ENCODE data around the gene AGPAT1. TPM values are rescaled to one million over a fixed set of nuclear protein-coding genes. Genes with fewer than 3 reads are reported as not detected.
"Not testable (repeated sequence)": the region's sequence is repeated elsewhere in the genome, so short reads cannot be mapped to it uniquely, and the experiment has no call there.

Gene AGPAT1
- total RNA-seq, 1 donor from 2014 or later = 60.7 TPM

DNA sequence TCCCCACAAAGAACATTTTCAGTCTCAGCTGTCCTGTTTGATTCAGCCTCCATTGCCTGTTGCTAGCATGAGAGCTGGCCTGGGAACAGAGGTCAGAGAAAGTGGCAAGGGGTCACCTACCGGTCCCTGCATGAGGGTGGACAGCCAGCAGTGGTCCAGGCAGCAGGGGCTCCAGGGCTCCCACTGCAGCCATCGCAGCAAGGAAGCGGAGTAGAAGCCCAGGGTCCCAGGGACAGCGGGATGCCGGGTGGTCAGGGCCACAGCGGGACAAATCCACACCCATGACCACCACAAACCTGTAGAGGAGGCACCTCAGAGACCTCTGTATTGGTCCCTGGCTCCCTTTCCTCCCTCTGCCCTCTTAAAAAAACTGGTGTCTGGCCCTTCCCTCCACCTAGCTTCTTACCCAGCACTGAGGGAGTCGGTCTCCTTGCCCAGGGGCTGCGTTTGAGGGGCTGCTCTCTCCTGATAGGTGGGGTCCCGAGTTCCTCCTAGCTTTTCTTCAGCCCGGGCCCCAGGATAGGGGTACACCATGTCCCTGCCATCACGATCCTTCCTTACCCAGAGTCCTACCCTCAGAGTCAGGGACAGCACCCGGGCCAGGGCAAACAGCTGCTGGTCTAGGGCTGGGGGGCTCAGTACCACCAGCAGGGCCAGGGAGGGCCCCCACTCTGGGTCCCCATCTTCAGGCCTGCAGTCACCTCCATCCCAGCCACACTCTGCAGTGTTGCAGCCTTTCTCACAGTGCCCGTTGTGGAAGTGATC lies 25.0 kb upstream of the AGPAT1 start:
- DNase-seq (ENCODE audit: extremely low read depth, low read depth, low spot score) = no peak

DNA sequence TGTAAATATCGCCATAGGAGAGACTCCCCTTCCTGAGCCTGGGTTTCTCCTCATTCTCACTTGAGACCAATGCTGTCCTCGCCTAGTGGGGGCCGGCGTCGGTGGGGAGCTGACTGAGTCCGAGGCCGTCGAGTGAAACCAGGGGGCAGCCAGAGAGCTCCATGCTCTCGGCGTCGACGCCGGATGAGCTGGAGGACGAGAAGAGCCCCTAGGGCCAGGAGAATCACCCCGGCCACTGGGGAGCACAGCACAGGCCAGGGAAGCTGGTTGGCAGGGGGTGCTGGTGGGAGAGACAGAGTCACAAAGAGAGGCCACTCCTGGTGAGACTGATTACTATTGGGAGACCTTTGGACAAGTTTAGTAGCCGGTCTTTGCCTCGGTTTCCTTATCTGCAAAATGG lies 23.0 kb upstream of the AGPAT1 start:
- DNase-seq (ENCODE audit: extremely low read depth, low read depth, low spot score) = no peak

DNA sequence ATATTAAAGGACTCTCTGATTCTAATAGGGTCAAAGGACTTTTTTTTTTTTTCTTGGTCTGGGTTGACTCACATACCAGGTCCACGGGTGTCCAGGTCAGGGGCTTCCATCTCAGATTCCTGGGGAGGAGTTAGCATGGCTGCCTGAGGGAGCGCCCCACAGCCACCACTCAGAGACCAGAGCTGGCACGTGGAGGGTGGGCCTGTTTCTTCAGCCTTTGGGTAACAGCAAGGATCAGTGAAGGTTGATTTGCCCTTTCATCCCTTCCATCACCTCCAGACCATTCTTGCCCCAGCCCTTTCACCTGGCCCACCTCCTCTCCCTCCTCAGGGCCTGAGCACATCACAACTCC lies 22.4 kb upstream of the AGPAT1 start:
- DNase-seq (ENCODE audit: extremely low read depth, low read depth, low spot score) = no peak

DNA sequence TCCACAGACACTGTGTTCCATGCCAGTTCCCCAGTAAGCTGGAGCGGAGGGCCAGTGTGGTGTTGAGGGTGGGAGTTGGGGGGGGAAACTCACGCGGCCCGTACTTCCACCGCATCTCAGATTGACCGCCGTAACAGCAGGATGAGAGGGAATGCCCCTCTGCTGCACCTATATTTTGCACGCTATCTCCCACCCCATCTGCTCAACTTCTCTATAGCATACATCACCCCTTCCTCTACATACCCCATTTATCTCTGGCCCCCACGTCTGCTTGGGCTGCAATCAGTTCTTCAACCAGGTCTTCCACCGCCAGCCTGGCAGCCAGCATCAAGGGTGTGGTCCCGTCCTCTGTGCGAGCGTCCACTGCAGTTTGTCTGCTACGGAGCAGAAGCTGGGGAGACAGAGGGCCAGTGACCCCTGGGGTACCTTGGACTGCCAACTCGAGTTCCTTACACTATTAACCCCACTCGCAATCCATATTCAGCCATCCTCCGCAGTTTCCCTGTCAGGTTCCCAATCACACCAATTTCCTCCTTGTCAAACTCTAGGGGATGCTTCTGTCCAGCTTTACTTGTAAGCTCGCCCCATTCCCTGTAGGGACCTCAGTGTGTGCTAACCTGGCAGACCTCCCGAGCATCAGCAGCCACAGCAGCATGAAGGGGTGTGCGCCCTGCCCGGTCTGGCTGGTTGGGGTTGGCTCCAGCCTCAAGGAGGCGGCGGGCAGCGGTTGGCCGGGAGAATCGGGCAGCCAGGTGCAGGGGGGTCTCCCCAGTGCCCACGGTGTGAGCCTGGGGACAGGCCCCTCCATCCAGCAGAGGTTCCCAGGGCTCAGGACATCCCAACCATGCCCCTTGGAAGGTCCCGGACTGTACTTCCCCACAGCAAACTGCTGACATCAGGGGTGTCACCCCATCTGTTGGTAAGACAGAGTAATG lies 21.1 kb upstream of the AGPAT1 start:
- no peak for DNase-seq (ENCODE audit: extremely low read depth, low read depth, low spot score)

DNA sequence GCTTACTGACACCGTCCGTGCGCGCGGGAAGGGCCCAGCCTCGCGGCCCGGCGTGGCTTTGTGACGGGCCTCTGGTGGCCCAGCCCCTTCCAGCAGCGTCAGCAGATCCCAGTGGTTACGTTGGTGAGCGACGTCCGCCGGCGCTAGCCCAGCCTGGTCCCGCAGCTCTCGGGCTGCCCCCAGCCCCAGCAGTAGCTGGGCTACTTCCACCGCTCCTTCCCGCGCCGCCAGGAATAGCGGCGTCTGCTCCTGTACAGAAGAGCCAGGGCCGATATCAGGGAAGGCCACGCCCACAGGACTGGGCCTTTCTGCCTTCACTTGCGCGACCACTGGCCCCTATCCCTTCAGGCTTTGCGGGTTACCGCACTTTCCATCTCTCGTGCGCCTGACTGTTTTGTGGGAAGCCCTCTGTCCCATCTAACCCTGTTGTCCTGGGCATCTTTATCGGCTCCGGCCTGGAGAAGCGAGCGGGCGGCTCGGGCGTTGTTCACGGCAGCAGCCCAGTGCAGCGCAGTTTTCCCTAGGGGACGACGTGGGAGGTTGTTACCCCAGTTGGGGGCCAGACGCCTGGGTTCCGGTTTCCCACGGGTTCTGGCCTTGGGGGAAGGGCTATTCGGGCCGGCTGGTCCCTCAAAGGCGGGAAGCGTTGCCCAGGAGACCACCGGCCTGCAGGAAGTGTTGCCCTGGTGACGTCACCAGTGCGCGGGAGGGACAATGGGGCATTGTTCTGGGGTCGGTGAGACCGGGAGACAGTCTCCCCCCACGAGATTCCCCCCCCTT lies 20.2 kb upstream of the AGPAT1 start:
- DNase-seq (ENCODE audit: extremely low read depth, low read depth, low spot score) = peak; percentile 82

DNA sequence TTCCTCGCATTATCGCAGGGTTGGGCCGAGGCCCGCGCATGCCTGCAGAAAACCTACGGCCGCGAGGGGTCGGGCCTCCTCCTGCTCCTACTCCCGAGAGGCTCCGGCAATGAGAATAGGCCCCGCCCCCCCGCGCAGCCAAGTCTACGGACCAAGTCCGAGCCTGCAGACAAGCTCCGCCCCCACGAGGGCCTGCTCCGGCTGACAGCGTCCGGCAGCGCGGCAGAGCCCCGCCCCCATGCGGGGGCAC lies 19.7 kb upstream of the AGPAT1 start:
- peak; percentile 88 for DNase-seq (ENCODE audit: extremely low read depth, low read depth, low spot score)

DNA sequence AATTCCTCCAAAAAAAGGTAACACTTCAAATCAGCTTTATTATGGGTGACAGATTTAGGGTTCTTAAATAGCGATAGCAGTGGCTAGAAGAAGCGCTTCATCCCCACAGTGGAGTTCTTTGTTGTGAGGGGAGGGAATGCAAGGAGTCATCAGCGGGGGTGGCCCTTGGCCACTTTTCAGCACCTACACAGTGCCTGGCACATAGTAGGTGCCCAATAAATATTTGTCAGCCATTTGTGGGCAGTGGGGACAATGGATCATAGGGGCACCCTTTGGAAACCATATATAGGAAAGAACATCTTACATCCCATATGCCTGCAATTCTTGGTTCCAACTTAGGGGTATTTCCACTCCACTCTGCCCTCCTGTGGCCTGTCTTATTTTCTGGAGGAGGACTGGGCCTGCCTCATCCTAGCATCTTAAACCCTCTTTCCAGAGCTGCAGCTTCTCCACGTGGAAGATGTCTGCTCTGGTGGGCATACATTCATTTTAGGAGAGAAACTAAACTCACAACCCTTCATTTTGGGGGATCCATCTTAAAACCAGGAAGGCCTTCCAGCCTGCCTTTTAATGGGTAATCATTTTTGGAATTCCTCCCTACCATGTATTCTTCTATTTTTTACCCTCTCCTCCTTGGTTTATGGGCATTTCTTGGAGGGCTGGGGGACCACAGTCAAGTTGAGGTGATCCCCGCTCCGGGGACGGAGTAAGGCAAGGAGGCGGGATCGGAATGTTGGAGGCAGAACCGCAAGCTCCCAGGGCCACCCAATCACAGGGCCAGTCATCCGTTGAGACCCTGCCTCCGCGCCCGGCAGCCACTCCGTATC lies 19.2 kb upstream of the AGPAT1 start:
- no peak for DNase-seq (ENCODE audit: extremely low read depth, low read depth, low spot score)

DNA sequence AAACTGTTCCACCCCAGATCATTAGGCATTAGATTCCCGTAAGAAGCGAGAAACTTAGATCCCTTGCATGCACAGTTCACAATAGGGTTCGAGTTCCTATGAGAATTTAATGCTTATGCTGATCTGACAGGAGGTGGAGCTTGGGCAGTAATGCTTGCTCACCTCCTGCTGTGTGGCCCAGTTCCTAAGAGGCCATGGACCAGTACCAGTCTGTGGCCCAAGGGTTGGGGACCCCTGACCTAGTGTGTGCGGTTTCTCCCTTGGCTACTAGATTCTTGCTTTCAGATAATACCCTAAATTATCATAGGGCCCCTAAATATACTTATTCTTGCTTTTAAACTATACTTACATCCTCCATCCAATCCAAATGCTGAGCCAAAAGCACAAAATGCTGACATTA lies 18.5 kb upstream of the AGPAT1 start:
- no peak for DNase-seq (ENCODE audit: extremely low read depth, low read depth, low spot score)

DNA sequence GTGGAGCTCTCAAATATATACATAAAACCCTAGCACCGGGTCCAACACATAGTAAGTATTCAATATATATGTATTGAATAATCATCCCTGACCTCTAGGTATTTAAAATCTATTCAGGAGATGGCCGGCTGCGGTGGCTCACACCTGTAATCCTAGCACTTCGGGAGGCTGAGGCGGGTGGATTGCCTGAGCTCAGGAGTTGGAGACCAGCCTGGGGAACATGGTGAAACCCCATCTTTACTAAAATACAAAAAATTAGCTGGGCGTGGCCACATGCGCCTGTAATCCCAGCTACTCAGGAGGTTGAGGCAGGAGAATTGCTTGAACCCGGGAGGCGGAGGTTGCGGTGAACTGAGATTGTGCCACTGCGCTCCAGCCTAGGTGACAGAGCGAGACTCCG lies 17.2 kb upstream of the AGPAT1 start:
- DNase-seq (ENCODE audit: extremely low read depth, low read depth, low spot score) = not testable (repeated sequence)

DNA sequence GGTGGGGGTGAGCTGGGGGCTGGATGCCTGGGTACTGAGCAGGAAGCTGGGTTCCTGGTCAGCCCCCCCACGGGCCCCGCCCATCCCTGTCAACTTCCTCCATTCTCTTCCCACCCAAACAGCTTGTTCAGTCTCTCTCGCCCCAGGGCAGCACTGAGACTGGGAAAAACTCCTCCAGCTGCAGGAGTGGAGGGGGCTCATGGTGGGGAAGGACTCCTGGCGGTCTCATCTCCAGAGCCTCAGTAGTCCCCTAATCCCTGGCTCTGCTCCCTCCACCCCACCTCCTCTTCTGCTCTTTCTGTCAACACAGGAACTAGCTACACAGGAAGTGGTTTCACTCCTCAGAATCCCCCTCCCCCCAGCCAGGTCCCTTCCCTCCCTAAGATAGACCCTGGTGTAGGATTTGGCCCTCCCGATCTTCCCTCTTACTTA lies 16.7 kb upstream of the AGPAT1 start, which contains the start of gene GPSM3:
Gene GPSM3 (minus strand): TSS at position 36 of the 432 bp plus-strand sequence. CDS start 130 bp downstream, outside the sequence.
- DNase-seq (ENCODE audit: extremely low read depth, low read depth, low spot score) = no peak

DNA sequence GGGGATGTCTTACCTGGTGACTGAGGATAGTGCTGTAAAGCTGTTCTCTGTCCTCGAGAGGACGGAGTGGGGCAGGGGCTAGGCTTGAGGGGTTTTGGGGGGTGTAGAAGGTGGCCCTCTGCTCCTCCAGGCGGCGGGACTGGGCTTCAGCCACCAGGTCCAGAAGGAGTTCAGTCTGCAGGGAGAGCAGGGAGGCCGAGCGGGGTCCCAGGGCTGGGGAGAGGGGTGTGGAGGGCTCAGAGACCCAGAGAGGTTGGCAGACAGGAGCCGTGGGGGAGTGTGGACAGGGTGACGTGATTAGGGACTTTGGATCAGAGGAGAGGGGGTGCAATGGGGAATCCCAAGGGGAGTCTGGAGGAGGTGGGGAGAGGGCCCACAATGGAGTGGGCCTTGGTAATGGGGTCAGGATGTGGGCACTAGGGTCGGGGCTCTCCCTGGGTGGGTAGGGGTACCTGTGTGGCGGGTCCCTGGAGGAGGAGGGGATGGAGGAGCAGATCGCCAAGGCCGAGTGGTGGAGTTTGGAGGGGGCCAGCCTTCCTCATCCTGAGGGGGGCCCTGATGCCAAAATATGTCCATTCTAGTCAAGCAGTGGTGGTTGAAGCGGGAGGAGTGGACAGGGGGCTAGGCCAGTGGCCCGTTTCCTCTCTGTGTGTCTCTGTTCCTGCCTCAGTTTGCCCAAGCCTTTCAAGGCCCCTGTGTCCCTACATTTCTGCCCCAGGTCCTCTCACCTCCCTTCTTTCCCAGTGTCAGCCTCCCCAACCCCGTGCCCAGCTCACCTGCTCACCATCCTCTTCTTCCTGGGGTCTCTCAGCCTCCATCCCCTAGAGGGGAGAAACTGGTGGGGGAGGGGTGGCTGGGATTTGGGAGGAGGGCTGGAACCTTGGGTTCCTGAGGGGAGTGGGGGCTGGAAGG lies 16.1 kb upstream of the AGPAT1 start:
- no peak for DNase-seq (ENCODE audit: extremely low read depth, low read depth, low spot score)

DNA sequence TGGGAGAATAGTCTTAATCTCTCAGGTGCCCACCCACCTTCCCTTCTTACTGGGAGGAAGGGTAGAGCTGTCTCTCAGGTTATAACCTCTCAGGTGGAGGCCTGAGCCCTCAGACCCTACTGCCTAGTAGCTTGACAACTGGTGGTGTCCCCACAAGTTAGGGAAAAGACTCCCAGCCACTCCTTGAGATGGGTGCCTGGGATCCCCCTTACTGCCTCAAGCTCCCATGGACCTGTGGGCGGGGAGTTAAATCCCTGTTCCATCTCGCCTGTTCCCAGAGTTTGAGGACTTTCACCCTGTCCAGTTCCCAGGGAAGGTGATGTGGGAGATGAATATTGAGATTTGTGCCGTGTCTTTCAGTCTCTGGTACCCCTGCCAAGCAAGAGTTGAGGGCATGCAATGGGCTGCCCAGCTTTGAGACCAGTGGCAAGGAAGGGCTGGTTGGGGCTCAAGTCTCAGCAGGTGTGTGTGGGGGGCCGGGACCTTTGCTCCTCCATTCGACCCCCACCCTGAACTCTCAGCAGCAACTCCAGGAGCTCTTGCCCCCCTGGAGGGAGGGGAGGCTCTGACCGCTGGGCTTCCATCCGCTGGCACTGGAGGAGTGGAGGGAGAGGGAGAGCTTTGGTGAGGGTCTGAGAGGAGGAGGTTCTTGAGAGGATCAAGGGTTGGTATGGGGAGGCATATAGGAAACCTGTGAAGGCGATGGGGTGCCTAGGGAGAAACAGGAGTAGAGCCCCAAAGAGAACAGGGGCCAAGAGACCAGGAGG lies 15.2 kb upstream of the AGPAT1 start:
- DNase-seq (ENCODE audit: extremely low read depth, low read depth, low spot score) = no peak

DNA sequence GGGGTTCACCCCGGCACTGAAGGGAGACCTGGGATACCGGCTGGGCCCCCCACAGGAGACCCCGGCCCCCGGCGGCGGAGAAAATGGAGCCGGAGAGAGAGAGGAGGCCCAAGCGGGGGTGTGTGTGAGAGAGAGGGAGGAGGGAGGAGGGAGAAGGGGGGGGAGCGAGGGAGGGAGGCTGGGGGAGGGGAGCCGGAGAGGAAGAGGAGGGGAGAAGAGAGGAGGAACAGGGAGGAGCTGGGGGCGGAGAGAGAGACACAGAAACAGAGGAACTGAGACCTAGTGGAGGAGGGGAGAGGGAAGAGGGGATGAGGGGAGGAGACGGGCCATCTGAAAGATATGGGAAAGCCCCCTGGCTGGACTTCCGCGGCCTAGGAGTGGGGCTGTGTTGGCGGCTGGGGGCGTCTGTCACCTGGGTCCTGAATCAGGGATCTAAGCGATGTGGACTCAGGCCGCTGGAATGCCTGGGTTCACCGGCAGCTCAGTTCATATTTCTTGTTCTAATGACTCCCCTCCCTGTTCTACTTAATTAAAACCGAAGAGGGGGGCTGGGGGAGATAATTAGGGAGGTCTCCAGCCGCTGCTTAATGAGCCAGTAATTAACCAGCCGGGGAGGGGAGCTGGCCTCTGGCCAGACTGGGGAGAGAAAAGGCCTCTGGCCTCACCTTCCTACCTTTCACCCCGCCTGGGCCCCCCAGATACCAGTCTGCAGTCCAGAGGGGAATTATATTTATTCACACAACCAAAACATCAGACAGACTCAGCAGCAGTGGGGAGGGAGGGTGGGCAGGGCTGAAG lies 14.4 kb upstream of the AGPAT1 start, which contains the start of gene PBX2:
Gene PBX2 (minus strand): TSS at position 149 of the 798 bp plus-strand sequence. CDS start 287 bp downstream, outside the sequence.
- DNase-seq (ENCODE audit: extremely low read depth, low read depth, low spot score) = no peak

DNA sequence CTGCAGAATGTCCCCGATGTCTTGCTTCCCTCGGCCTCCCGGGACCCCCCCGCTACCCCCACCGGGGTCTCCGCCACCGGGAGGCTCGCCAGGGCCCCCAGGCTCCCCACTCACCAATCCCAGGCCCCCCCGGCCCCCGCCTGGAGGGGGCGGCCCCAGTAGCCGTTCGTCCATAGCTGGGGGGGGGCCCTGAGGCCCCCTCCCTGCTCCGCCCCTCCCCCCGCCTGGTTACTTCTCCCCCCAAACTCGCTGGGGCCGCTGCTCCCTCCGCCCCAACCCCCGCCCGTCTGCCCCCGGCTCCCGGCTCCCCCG lies 13.8 kb upstream of the AGPAT1 start:
- DNase-seq (ENCODE audit: extremely low read depth, low read depth, low spot score) = no peak

DNA sequence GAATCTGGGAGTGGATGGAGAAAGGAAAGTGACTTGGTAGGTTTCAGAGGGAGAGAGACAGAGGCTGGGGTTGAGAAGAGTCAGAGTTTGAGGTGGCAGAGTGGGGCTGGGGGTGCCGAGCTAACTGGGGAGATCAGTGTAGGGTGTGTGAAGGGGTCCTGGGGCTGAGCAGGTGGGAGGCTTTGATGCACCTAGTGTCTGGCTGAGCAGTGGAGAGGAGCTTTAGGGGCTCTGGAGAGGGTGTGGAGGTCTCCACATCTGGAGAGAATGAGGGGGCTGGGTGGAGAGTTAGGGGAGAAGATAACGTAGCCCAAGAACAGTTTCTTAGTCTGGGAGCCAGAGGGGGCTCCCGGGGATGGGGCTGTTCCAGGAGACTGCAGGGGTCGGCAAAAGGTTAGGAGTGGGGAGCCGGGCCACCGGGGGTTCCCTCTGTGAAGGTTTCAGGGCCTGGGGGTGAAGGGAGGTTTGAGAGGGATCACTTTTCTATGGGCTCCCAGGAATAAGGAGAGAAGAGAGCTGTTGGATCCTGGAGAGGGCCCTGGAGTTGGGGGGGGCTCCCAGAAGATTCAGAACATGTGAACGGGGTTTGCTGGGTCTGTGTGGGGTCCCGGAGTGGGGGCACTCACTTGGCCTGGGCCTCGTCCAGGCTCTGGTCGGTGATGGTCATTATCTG lies 13.3 kb upstream of the AGPAT1 start:
- no peak for DNase-seq (ENCODE audit: extremely low read depth, low read depth, low spot score)

DNA sequence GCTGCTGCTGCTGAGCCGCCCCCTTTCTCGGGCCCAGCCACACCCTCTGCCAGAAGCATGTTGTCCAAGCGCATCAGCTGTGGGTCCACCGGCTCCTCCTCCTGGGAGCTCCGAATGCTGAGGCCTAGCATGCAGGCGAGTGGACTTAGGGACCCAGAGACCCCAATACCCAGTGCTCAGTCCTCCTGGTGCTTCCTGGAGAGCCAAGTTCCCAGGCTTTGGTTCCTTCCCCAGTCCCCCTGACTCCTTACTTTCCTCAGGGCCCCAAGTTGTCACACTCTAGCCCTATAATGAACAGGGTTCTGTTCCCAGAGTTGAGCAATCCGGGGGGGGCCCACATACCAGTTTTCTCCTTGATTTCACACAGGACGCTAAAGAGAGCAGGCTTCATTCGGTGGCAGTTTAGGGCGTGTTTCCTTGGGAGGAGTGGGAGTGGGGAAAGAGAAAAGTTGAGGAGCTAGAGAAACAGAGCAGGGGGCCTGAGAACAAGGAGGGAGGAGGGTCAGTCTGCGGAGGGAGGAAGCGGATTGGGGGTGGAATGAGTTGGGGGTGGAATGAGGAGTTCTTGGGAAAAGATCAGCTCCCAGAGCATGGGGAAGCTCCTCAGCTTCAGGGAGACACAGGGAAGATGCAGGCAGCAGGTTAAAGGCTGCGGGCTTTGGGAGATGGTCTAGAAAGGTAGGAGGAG lies 12.6 kb upstream of the AGPAT1 start:
- DNase-seq (ENCODE audit: extremely low read depth, low read depth, low spot score) = no peak

Measured in glomerular endothelial cell (primary cell).